Urinary bladder (tissue), 4 donors: Measurements from ENCODE around the gene ICA1. TPM values are rescaled to one million over a fixed set of nuclear protein-coding genes. Genes with fewer than 3 reads are reported as not detected.
A peak's percentile ranks its signal among the peaks of the same experiment; 100 is the strongest.
"Not testable (repeated sequence)": the region's sequence is repeated elsewhere in the genome, so short reads cannot be mapped to it uniquely, and the experiment has no call there.

Experiments
- DNase-seq: peaks from one replicate; pipeline ENCODE4 v3.0.0-alpha.2; 2015; ENCODE audit errors: extremely low spot score
- H3K27ac ChIP-seq: one replicate; pipeline ENCODE4 v1.5.1; 2013; ENCODE audit warnings: low read depth, mild to moderate bottlenecking, moderate library complexity
- H3K36me3 ChIP-seq: one replicate; pipeline ENCODE4 v1.6.1; 2013; ENCODE audit warnings: mild to moderate bottlenecking, moderate library complexity; ENCODE audit not compliant: insufficient read depth
- H3K4me1 ChIP-seq: one replicate; pipeline ENCODE4 v1.6.1; 2013; ENCODE audit warnings: mild to moderate bottlenecking, moderate library complexity; ENCODE audit not compliant: insufficient read depth
- H3K4me3 ChIP-seq: one replicate; pipeline ENCODE4 v1.5.1; 2013; ENCODE audit warnings: low read depth, low read length
- WGBS: extraction: QIAGEN DNeasy Blood & Tissue Kit; methylation state at CpG from one replicate; pipeline ENCODE4 v1.1.7; 2013; 5-methylcytosine and 5-hydroxymethylcytosine counted together
- polyA plus RNA-seq: library from polyadenylated mRNA; stranded (reverse); fragments of 200-250 nt; gene quantifications from one replicate; pipeline ENCODE4 v1.2.3, GENCODE V29; 2013
- total RNA-seq: library from RNA; depleted of rRNA; stranded (reverse); fragments of >200 nt; gene quantifications from one replicate; pipeline ENCODE4 v1.2.3, GENCODE V29; 2014
- donor health status: healthy with polysubstance abuse.
- donor health status: healthy.

Gene ICA1
- 32.8 TPM for total RNA-seq
- 8.3 TPM for polyA plus RNA-seq

GRCh38 chr7:8261711-8262695 is at the start of gene ICA1:
TSS of gene ICA1 (minus strand) at chr7:8262167. CDS start at chr7:8235926, 26,241 bp downstream.
- peak within 1 kb of the TSS; percentile 58 for H3K4me3 ChIP-seq
- H3K4me1 ChIP-seq, result no peaks in the 10 kb centered on the region
- H3K36me3 ChIP-seq, result no peaks in the 10 kb centered on the region
- peak within 1 kb of the TSS; percentile 63 for H3K27ac ChIP-seq
- DNase-seq, result no peak
- under 1% methylated on average over 109 of the region's 109 CpGs for WGBS

GRCh38 chr7:8310876-8311275 is 48.9 kb upstream of the ICA1 start:
- DNase-seq, result no peak
- no peak overlapping the region for H3K4me3 ChIP-seq
- H3K4me1 ChIP-seq, result no peaks in the 10 kb centered on the region
- no peak overlapping the region for H3K27ac ChIP-seq
- WGBS, result 74% methylated on average over 1 of the region's 1 CpG
- no peaks in the 10 kb centered on the region for H3K36me3 ChIP-seq

GRCh38 chr7:8305625-8306388 is 43.8 kb upstream of the ICA1 start:
- H3K27ac ChIP-seq, result no peak overlapping the region
- DNase-seq, result no peak
- H3K4me1 ChIP-seq, result no peaks in the 10 kb centered on the region
- 86% methylated on average over 10 of the region's 10 CpGs for WGBS
- no peak overlapping the region for H3K4me3 ChIP-seq
- no peaks in the 10 kb centered on the region for H3K36me3 ChIP-seq

GRCh38 chr7:8305104-8305503 is 43.1 kb upstream of the ICA1 start:
- Histone ChIP-seq H3K27ac (no peak overlapping the region), H3K4me1 (no peaks in the 10 kb centered on the region), H3K4me3 (no peak overlapping the region), H3K36me3 (no peaks in the 10 kb centered on the region)
- WGBS, result 65% methylated on average over 2 of the region's 2 CpGs
- no peak for DNase-seq

- DNase-seq, result no peak
- WGBS, result 91% methylated on average over 16 of the region's 16 CpGs
Observed at GRCh38 chr7:8303904-8304528, 42.0 kb upstream of the ICA1 start.

GRCh38 chr7:8297023-8297422 is 35.1 kb upstream of the ICA1 start:
- not testable (repeated sequence) for H3K27ac ChIP-seq, DNase-seq, H3K36me3 ChIP-seq, H3K4me1 ChIP-seq, H3K4me3 ChIP-seq
- 95% methylated on average over 7 of the region's 7 CpGs for WGBS

More at GRCh38 chr7:8303904-8304528, 42.0 kb upstream of the ICA1 start:
- no peak overlapping the region for H3K4me3 ChIP-seq
- no peak overlapping the region for H3K27ac ChIP-seq
- H3K4me1 ChIP-seq, result no peaks in the 10 kb centered on the region
- no peaks in the 10 kb centered on the region for H3K36me3 ChIP-seq

GRCh38 chr7:8296362-8296659 is 34.3 kb upstream of the ICA1 start:
- no peak for DNase-seq
- 54% methylated on average over 1 of the region's 1 CpG for WGBS
- Histone ChIP-seq H3K36me3 (no peaks in the 10 kb centered on the region), H3K4me1 (no peaks in the 10 kb centered on the region), H3K27ac (no peak overlapping the region), H3K4me3 (no peak overlapping the region)

GRCh38 chr7:8295638-8296361 is 33.8 kb upstream of the ICA1 start:
- Histone ChIP-seq H3K27ac (no peak overlapping the region), H3K36me3 (no peaks in the 10 kb centered on the region), H3K4me1 (no peaks in the 10 kb centered on the region), H3K4me3 (no peak overlapping the region)
- WGBS, result 42% methylated on average over 6 of the region's 6 CpGs
- DNase-seq, result peak; percentile 69

- no peaks in the 10 kb centered on the region for H3K36me3 ChIP-seq
- 65% methylated on average over 3 of the region's 3 CpGs for WGBS
- H3K4me3 ChIP-seq, result no peak overlapping the region
- no peak overlapping the region for H3K27ac ChIP-seq
- H3K4me1 ChIP-seq, result no peaks in the 10 kb centered on the region
- no peak for DNase-seq
Observed at GRCh38 chr7:8291397-8292141, 29.6 kb upstream of the ICA1 start.

GRCh38 chr7:8290645-8291308 is 28.8 kb upstream of the ICA1 start:
- 33% methylated on average over 3 of the region's 3 CpGs for WGBS
- no peak overlapping the region for H3K4me3 ChIP-seq
- DNase-seq, result no peak
- H3K36me3 ChIP-seq, result no peaks in the 10 kb centered on the region
- no peaks in the 10 kb centered on the region for H3K4me1 ChIP-seq
- H3K27ac ChIP-seq, result no peak overlapping the region

- Histone ChIP-seq H3K27ac (no peak overlapping the region), H3K4me3 (no peak overlapping the region), H3K36me3 (no peaks in the 10 kb centered on the region), H3K4me1 (no peaks in the 10 kb centered on the region)
- no peak for DNase-seq
- 85% methylated on average over 2 of the region's 2 CpGs for WGBS
Observed at GRCh38 chr7:8286118-8286517, 24.2 kb upstream of the ICA1 start.

- no peaks in the 10 kb centered on the region for H3K4me1 ChIP-seq
- DNase-seq, result no peak
- H3K4me3 ChIP-seq, result no peak overlapping the region
- no peak overlapping the region for H3K27ac ChIP-seq
- no peaks in the 10 kb centered on the region for H3K36me3 ChIP-seq
Observed at GRCh38 chr7:8285155-8285554, 23.2 kb upstream of the ICA1 start.
